GM12878 (cell line): ENCODE measurements around the gene ENPP7. TPM values are rescaled to one million over a fixed set of nuclear protein-coding genes. Genes with fewer than 3 reads are reported as not detected.

Experiments
- ATAC-seq: fragments of 200-7000 bp; cut with Tn5 transposase; 3 replicates; pipeline ENCODE4 v1.9.1; 2020; ENCODE audit warnings: mild to moderate bottlenecking, moderate library complexity
- BruUV-seq: library from RNA; stranded (reverse); fragments of 400-500 nt; replicated peaks from 2 replicates; lab custom pipeline; 2021; lab: Mats Ljungman, UMichigan
- CTCF ChIA-PET: fragments of 300-600 bp; sonication (Branson Sonifier 250); formaldehyde crosslinking; extraction: SDS; loops from one replicate; lab custom pipeline; 2021; ENCODE audit warnings: inconsistent platforms; lab: Yijun Ruan, JAX
- POLR2A ChIA-PET: fragments of 350-600 bp; formaldehyde crosslinking; extraction: SDS; loops from one replicate; lab custom pipeline; 2021; ENCODE audit warnings: inconsistent platforms; lab: Charles Lee
- RAD21 ChIA-PET: fragments of 300-600 bp; sonication (Branson Sonifier 250); formaldehyde crosslinking; loops from one replicate; lab custom pipeline; 2023; ENCODE audit warnings: antibody characterized with exemption; ENCODE audit not compliant: unreplicated experiment; lab: Charles Lee
- SMC1A ChIA-PET: fragments of 300-600 bp; sonication (Branson Sonifier 250); formaldehyde crosslinking; loops from one replicate; lab custom pipeline; 2023; ENCODE audit not compliant: unreplicated experiment, uncharacterized antibody; lab: Charles Lee
- DNase-seq: peaks from one replicate; pipeline ENCODE4 v3.0.0-alpha.2; 2011; ENCODE audit warnings: low read depth, low spot score
- FAIRE-seq: peaks from 3 replicates; lab custom pipeline; 2011; peaks lifted over from hg19 to GRCh38; lab: Jason Lieb, UNC
- H2AFZ ChIP-seq: 2 replicates; pipeline ENCODE4 v1.6.0; 2011; ENCODE audit warnings: low read depth, low read length, control low read depth; ENCODE audit not compliant: control insufficient read depth
- H3K27ac ChIP-seq: 2 replicates; pipeline ENCODE4 v1.5.1; 2011; ENCODE audit warnings: control low read depth; ENCODE audit not compliant: control insufficient read depth, insufficient read depth
- H3K27me3 ChIP-seq, 2 experiments: replicated peaks in 1 of 2; 2 replicates each; pipeline versions ENCODE4 v1.6.0 to v1.6.1; 2011; ENCODE audit warnings: low read length in 1 of 2; ENCODE audit not compliant: control insufficient read depth in 2 of 2, insufficient read depth in 2 of 2
- H3K36me3 ChIP-seq, 2 experiments: 2 replicates each; pipeline ENCODE4 v1.5.1; 2011; ENCODE audit warnings: low read length in 1 of 2; ENCODE audit not compliant: control insufficient read depth in 2 of 2, insufficient read depth in 2 of 2
- H3K4me1 ChIP-seq: 2 replicates; pipeline ENCODE4 v1.6.1; 2011; ENCODE audit warnings: mild to moderate bottlenecking, low read length, moderate library complexity, mixed read lengths; ENCODE audit not compliant: control insufficient read depth, insufficient read depth
- H3K4me2 ChIP-seq: 2 replicates; pipeline ENCODE4 v1.6.0; 2011; ENCODE audit warnings: control low read depth; ENCODE audit not compliant: control insufficient read depth, insufficient read depth
- H3K4me3 ChIP-seq: fragments of 200-600 bp; sonication (generic); 2 replicates; pipeline ENCODE4 v1.5.1; 2016
- H3K79me2 ChIP-seq: 2 replicates; pipeline ENCODE4 v1.6.0; 2011; ENCODE audit warnings: low read length; ENCODE audit not compliant: control insufficient read depth, insufficient read depth
- H3K9ac ChIP-seq: 2 replicates; pipeline ENCODE4 v1.8.0; 2011; ENCODE audit warnings: low read length, control low read depth, mixed read lengths; ENCODE audit not compliant: control insufficient read depth, insufficient read depth
- H3K9me3 ChIP-seq: replicated peaks from 3 replicates; pipeline ENCODE4 v1.5.1; 2011; ENCODE audit warnings: mild to moderate bottlenecking, low read length; ENCODE audit not compliant: control insufficient read depth, insufficient read depth
- H4K20me1 ChIP-seq: 2 replicates; pipeline ENCODE4 v1.6.0; 2011; ENCODE audit not compliant: control insufficient read depth, insufficient read depth
- BMI1 ChIP-seq: fragments of 450-650 bp; IDR thresholded peaks from 2 replicates; pipeline ENCODE4 v1.6.1; 2016; ENCODE audit warnings: mild to moderate bottlenecking, moderate library complexity, borderline replicate concordance
- CHD2 ChIP-seq: IDR thresholded peaks from 2 replicates; pipeline ENCODE4 v1.6.1; 2011; ENCODE audit warnings: low read depth, low read length, improper control_type of control experiment, borderline replicate concordance
- EP300 ChIP-seq, 2 experiments: fragments of 150-350 bp in 1 of 2; IDR thresholded peaks; 2 replicates each; pipeline ENCODE4 v1.6.1; 2011 to 2012; ENCODE audit warnings: low read depth in 2 of 2, low read length in 2 of 2, borderline replicate concordance in 1 of 2, improper control_type of control experiment in 1 of 2, inconsistent platforms in 1 of 2; ENCODE audit not compliant: control insufficient read depth in 1 of 2
- RAD51 ChIP-seq: fragments of 450-650 bp; IDR thresholded peaks from 2 replicates; pipeline ENCODE4 v1.6.1; 2016; ENCODE audit warnings: moderate library complexity, mild to moderate bottlenecking, inconsistent platforms
- SKIL ChIP-seq: fragments of 450-650 bp; IDR thresholded peaks from 2 replicates; pipeline ENCODE4 v1.6.1; 2017; ENCODE audit warnings: mild to moderate bottlenecking, low read depth, inconsistent platforms; ENCODE audit not compliant: poor library complexity, severe bottlenecking
- WGBS: methylation state at CpG from one replicate; pipeline ENCODE4 v1.1.6; 2016; ENCODE audit warnings: low lambda C conversion rate; ENCODE audit not compliant: insufficient replicate concordance, insufficient coverage; ENCODE audit errors: missing lambda C conversion rate; 5-methylcytosine and 5-hydroxymethylcytosine counted together
- in situ Hi-C: fragments of 300-500 bp; cut with MboI; formaldehyde crosslinking; loops from 9 replicates; pipeline ENCODE4 v1.14.3; 2018; ENCODE audit warnings: mixed read lengths
- intact Hi-C: fragments of 100-400 bp; cut with micrococcal nuclease; formaldehyde crosslinking; loops from one replicate; pipeline ENCODE4 v1.14.2; 2022; ENCODE audit not compliant: unreplicated experiment
- polyA plus RNA-seq, 11 experiments: library from polyadenylated mRNA; depleted of rRNA in 4 of 11; unstranded in 6 of 11; stranded (reverse) in 5 of 11; fragments of >200 nt; fragmentation: Nextera tagmentation in 4 of 11; fragmentation: Illumina TruSeq in 1 of 11; extraction: Ambion mirVana in 4 of 11; extraction: Trizol in 1 of 11; gene quantifications; 1 replicate in 1 of 11; 2 replicates in 10 of 11; pipeline versions ENCODE4 v1.2.1 to v1.2.3, GENCODE V29; 2011 to 2016; ENCODE audit warnings: inconsistent platforms in 2 of 11, missing spikeins in 2 of 11, low read depth in 1 of 11
- total RNA-seq, 4 experiments: library from RNA; depleted of rRNA in 3 of 4; stranded (reverse); fragments of >200 nt in 3 of 4; fragmentation: Illumina TruSeq in 1 of 4; extraction: Trizol in 1 of 4; gene quantifications; 2 replicates each; pipeline versions ENCODE4 v1.2.1 to v1.2.3, GENCODE V29; 2013 to 2021

Gene ENPP7
- total and polyA plus RNA-seq, 10 of the 15 experiments (the other 5 are each of a cell fraction or from before 2014, with no cell fraction given), result 0.04 to 0.41 (median 0.18) TPM; not detected in 1

- H3K36me3 ChIP-seq, result no peaks in the 10 kb centered on the region
- H3K4me2 ChIP-seq, result no peak overlapping the region
- SMC1A ChIA-PET, result interaction anchor here (1.3 kb wide), 1 partner anchor 20 kb away, joined by 3 read pairs; the partner anchor contains the start of gene CBX8
- DNase-seq, result no peak
- no peak overlapping the region for H3K4me3 ChIP-seq
- in situ Hi-C loops, result no loop called here
- BruUV-seq, result no TSS peak
- 52% methylated on average over 11 of the region's 11 CpGs for whole genome bisulfite sequencing
- CTCF ChIA-PET, result interaction anchor here (0.6 to 1.6 kb wide), 7 partner anchors 10 to 194 kb away, joined by 3 to 6 read pairs (median 4); no protein-coding TSS in a partner anchor
- no peak for ATAC-seq
- intact Hi-C loops, result no loop called here
- RAD21 ChIA-PET, result interaction anchor here (0.6 kb wide), 1 partner anchor 20 kb away, joined by 4 read pairs; the partner anchor contains the start of gene CBX8
- peaks cover 9% of the 10 kb centered on the region for H3K4me1 ChIP-seq
- peak; percentile 88 for TF ChIP-seq BMI1
- no peak for TF ChIP-seq EP300 (IDR thresholded peaks at IDR 0.05; ENCODE audit: borderline replicate concordance in 1 of 2, control insufficient read depth in 1 of 2, low read depth in 2 of 2, low read length in 2 of 2)
- no peak for TF ChIP-seq CHD2
- no peak for TF ChIP-seq RAD51
- no peak for TF ChIP-seq SKIL
- FAIRE-seq, result no peak
- no peak overlapping the region for H2AFZ ChIP-seq
- H3K27me3 ChIP-seq, result peaks cover 7 to 11% of the 10 kb centered on the region in 2 experiments
- no peaks in the 10 kb centered on the region for H4K20me1 ChIP-seq
- no peak overlapping the region for H3K9ac ChIP-seq
- POLR2A ChIA-PET, result no interaction called here
- no peaks in the 10 kb centered on the region for H3K79me2 ChIP-seq
- H3K9me3 ChIP-seq, result no peaks in the 10 kb centered on the region
- H3K27ac ChIP-seq, result no peak overlapping the region
Observed at GRCh38 chr17:79776376-79777119, 45.8 kb downstream of the ENPP7 start.
